Stimulated activated effector memory CD8-positive, alpha-beta T cell treated with anti-CD3 and anti-CD28 coated beads, Interleukin-12 subunit alpha, Interleukin-12 subunit beta, amount 100 ng/mL, for 72 hours (primary cell): ENCODE results near the gene PLA2G4D.

Experiments
- ATAC-seq: fragments of 150-1000 bp; cut with Tn5 transposase; 2 replicates; pipeline ENCODE4 v1.10.0; 2021
- DNase-seq, 2 donors: peaks; one replicate each; pipeline ENCODE4 v3.0.0; 2021 to 2022; ENCODE audit warnings: low spot score in 2 of 2
- H3K27ac Mint-ChIP-seq: one replicate; pipeline ENCODE4 v1.8.0; 2022; ENCODE audit warnings: mild to moderate bottlenecking, mixed read lengths
- H3K36me3 Mint-ChIP-seq: one replicate; pipeline ENCODE4 v1.8.0; 2022; ENCODE audit warnings: mild to moderate bottlenecking, mixed read lengths
- H3K4me1 Mint-ChIP-seq: one replicate; pipeline ENCODE4 v1.8.0; 2022; ENCODE audit warnings: mixed read lengths
- H3K4me3 Mint-ChIP-seq: one replicate; pipeline ENCODE4 v1.8.0; 2022; ENCODE audit warnings: mild to moderate bottlenecking, mixed read lengths
- H3K9me3 Mint-ChIP-seq: one replicate; pipeline ENCODE4 v1.8.0; 2022; ENCODE audit warnings: mixed read lengths

The PLA2G4D gene

GRCh38 chr15:42133356-42133755 is 39.0 kb upstream of the PLA2G4D start:
- peak in 1 of 2 donors; percentile 38 for DNase-seq

GRCh38 chr15:42131826-42132806 is 37.8 kb upstream of the PLA2G4D start:
- peak in 1 of 2 donors; percentile 32 for DNase-seq
- Mint-ChIP-seq H3K9me3 (no peaks in the 10 kb centered on the region), H3K4me1 (no peaks in the 10 kb centered on the region), H3K4me3 (no peak overlapping the region), H3K36me3 (no peaks in the 10 kb centered on the region), H3K27ac (no peak overlapping the region)
- no peak for ATAC-seq

More at GRCh38 chr15:42133356-42133755, 39.0 kb upstream of the PLA2G4D start:
- no peaks in the 10 kb centered on the region for H3K36me3 Mint-ChIP-seq
- no peaks in the 10 kb centered on the region for H3K4me1 Mint-ChIP-seq
- H3K9me3 Mint-ChIP-seq, result no peaks in the 10 kb centered on the region
- H3K27ac Mint-ChIP-seq, result no peak overlapping the region
- no peak overlapping the region for H3K4me3 Mint-ChIP-seq
- no peak for ATAC-seq

- no peak overlapping the region for H3K4me3 Mint-ChIP-seq
- no peaks in the 10 kb centered on the region for H3K4me1 Mint-ChIP-seq
- H3K36me3 Mint-ChIP-seq, result no peaks in the 10 kb centered on the region
- peak in 1 of 2 donors; percentile 43 for DNase-seq
- no peak for ATAC-seq
- H3K9me3 Mint-ChIP-seq, result no peaks in the 10 kb centered on the region
- no peak overlapping the region for H3K27ac Mint-ChIP-seq
These were observed 36.6 kb upstream of the PLA2G4D start for GRCh38 chr15:42131006-42131405.

GRCh38 chr15:42130246-42130986 is 36.1 kb upstream of the PLA2G4D start:
- Mint-ChIP-seq H3K4me1 (no peaks in the 10 kb centered on the region), H3K9me3 (no peaks in the 10 kb centered on the region), H3K27ac (no peak overlapping the region), H3K36me3 (no peaks in the 10 kb centered on the region), H3K4me3 (no peak overlapping the region)
- DNase-seq (peak in 1 of 2 donors; percentile 41), ATAC-seq (no peak)

GRCh38 chr15:42129364-42129763 is 35.0 kb upstream of the PLA2G4D start:
- DNase-seq, result no peak
- H3K4me3 Mint-ChIP-seq, result no peak overlapping the region
- H3K9me3 Mint-ChIP-seq, result no peaks in the 10 kb centered on the region
- H3K4me1 Mint-ChIP-seq, result no peaks in the 10 kb centered on the region
- H3K27ac Mint-ChIP-seq, result no peak overlapping the region
- no peak for ATAC-seq
- H3K36me3 Mint-ChIP-seq, result no peaks in the 10 kb centered on the region

GRCh38 chr15:42128476-42128875 is 34.1 kb upstream of the PLA2G4D start:
- H3K9me3 Mint-ChIP-seq, result no peaks in the 10 kb centered on the region
- ATAC-seq (no peak), DNase-seq (no peak)
- no peak overlapping the region for H3K4me3 Mint-ChIP-seq
- no peaks in the 10 kb centered on the region for H3K4me1 Mint-ChIP-seq
- H3K36me3 Mint-ChIP-seq, result no peaks in the 10 kb centered on the region
- no peak overlapping the region for H3K27ac Mint-ChIP-seq

- H3K4me1 Mint-ChIP-seq, result peaks cover 6% of the 10 kb centered on the region
- no peak overlapping the region for H3K27ac Mint-ChIP-seq
These were observed 29.2 kb upstream of the PLA2G4D start for GRCh38 chr15:42123546-42123945.

GRCh38 chr15:42121682-42122081 is 27.3 kb upstream of the PLA2G4D start:
- peak in 1 of 2 donors; percentile 46 for DNase-seq
- H3K4me1 Mint-ChIP-seq, result peaks cover 7% of the 10 kb centered on the region
- H3K4me3 Mint-ChIP-seq, result no peak overlapping the region
- no peaks in the 10 kb centered on the region for H3K36me3 Mint-ChIP-seq
- H3K9me3 Mint-ChIP-seq, result no peaks in the 10 kb centered on the region
- peak; percentile 24 for ATAC-seq
- no peak overlapping the region for H3K27ac Mint-ChIP-seq

More at GRCh38 chr15:42123546-42123945, 29.2 kb upstream of the PLA2G4D start:
- no peaks in the 10 kb centered on the region for H3K36me3 Mint-ChIP-seq
- no peak overlapping the region for H3K4me3 Mint-ChIP-seq
- H3K9me3 Mint-ChIP-seq, result no peaks in the 10 kb centered on the region
- peak in 1 of 2 donors; percentile 29 for DNase-seq
- ATAC-seq, result no peak

- DNase-seq (peak in 1 of 2 donors; percentile 34), ATAC-seq (no peak)
- Mint-ChIP-seq H3K27ac (no peak overlapping the region), H3K36me3 (no peaks in the 10 kb centered on the region), H3K4me3 (no peak overlapping the region), H3K9me3 (no peaks in the 10 kb centered on the region), H3K4me1 (peaks cover 7% of the 10 kb centered on the region)
These were observed 26.7 kb upstream of the PLA2G4D start for GRCh38 chr15:42121021-42121420.

- Mint-ChIP-seq H3K36me3 (no peaks in the 10 kb centered on the region), H3K4me3 (no peak overlapping the region), H3K9me3 (no peaks in the 10 kb centered on the region), H3K27ac (no peak overlapping the region), H3K4me1 (peaks cover 7% of the 10 kb centered on the region)
- no peak for ATAC-seq
- peak in 1 of 2 donors; percentile 13 for DNase-seq
These were observed 25.9 kb upstream of the PLA2G4D start for GRCh38 chr15:42120285-42120684.

- Mint-ChIP-seq H3K4me1 (peaks cover 7% of the 10 kb centered on the region), H3K9me3 (no peaks in the 10 kb centered on the region), H3K4me3 (no peak overlapping the region), H3K36me3 (no peaks in the 10 kb centered on the region), H3K27ac (no peak overlapping the region)
- DNase-seq (peak in 1 of 2 donors; percentile 36), ATAC-seq (no peak)
These were observed 25.0 kb upstream of the PLA2G4D start for GRCh38 chr15:42119446-42119760.

GRCh38 chr15:42118650-42119445 is 24.5 kb upstream of the PLA2G4D start:
- H3K4me3 Mint-ChIP-seq, result no peak overlapping the region
- H3K27ac Mint-ChIP-seq, result no peak overlapping the region
- H3K4me1 Mint-ChIP-seq, result peaks cover 7% of the 10 kb centered on the region
- H3K36me3 Mint-ChIP-seq, result no peaks in the 10 kb centered on the region
- DNase-seq, result no peak
- ATAC-seq, result no peak
- H3K9me3 Mint-ChIP-seq, result no peaks in the 10 kb centered on the region

- H3K4me3 Mint-ChIP-seq, result no peak overlapping the region
- ATAC-seq, result no peak
These were observed 17.6 kb upstream of the PLA2G4D start for GRCh38 chr15:42111924-42112323.

GRCh38 chr15:42110367-42110766 is 16.0 kb upstream of the PLA2G4D start:
- no peak overlapping the region for H3K4me3 Mint-ChIP-seq
- H3K9me3 Mint-ChIP-seq, result no peaks in the 10 kb centered on the region
- DNase-seq (no peak), ATAC-seq (no peak)
- H3K4me1 Mint-ChIP-seq, result peaks cover 6% of the 10 kb centered on the region
- H3K27ac Mint-ChIP-seq, result no peak overlapping the region
- H3K36me3 Mint-ChIP-seq, result no peaks in the 10 kb centered on the region

More at GRCh38 chr15:42111924-42112323, 17.6 kb upstream of the PLA2G4D start:
- H3K4me1 Mint-ChIP-seq, result peaks cover 6% of the 10 kb centered on the region
- no peak overlapping the region for H3K27ac Mint-ChIP-seq
- no peak for DNase-seq
- no peaks in the 10 kb centered on the region for H3K9me3 Mint-ChIP-seq
- no peaks in the 10 kb centered on the region for H3K36me3 Mint-ChIP-seq

- no peaks in the 10 kb centered on the region for H3K36me3 Mint-ChIP-seq
- H3K4me3 Mint-ChIP-seq, result no peak overlapping the region
- no peaks in the 10 kb centered on the region for H3K9me3 Mint-ChIP-seq
- DNase-seq, result no peak
- no peak for ATAC-seq
- peaks cover 6% of the 10 kb centered on the region for H3K4me1 Mint-ChIP-seq
- no peak overlapping the region for H3K27ac Mint-ChIP-seq
These were observed 14.4 kb upstream of the PLA2G4D start for GRCh38 chr15:42108806-42109205.
